ENCODE results near the gene CAST.
A peak's percentile ranks its signal among the peaks of the same experiment; 100 is the strongest.

Gene CAST

GRCh38 chr5:96673127-96673526, 11.0 kb downstream of the CAST start:
- no peak for DNase-seq (ENCODE audit: low read depth in 3 of 3)

GRCh38 chr5:96675882-96676281, 13.7 kb downstream of the CAST start:
- no peak for DNase-seq (ENCODE audit: low read depth in 3 of 3)

DNA sequence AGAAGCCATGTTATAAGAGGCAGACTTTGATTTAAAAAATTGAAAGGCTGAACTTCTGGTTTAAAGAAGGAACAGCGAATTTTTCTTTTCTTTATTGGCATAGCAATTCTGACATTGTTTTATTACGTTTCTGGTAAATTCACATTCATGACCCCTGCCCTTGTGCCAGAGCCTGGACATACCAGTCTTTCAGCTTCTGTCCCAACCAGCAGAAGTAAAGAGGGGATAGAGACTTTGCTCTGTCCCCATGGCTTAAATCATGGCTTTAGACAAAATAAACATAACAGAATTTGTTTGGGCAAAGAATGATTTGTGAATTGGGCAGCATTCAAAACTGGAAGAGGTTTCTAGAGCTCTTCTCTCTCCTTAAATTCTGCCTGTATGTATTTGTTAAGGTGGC, 15.3 kb downstream of the CAST start:
- DNase-seq (ENCODE audit: low read depth in 3 of 3) = no peak

- no peak for DNase-seq (ENCODE audit: low read depth in 3 of 3)
Observed at GRCh38 chr5:96679293-96679692, 17.1 kb downstream of the CAST start.

DNA sequence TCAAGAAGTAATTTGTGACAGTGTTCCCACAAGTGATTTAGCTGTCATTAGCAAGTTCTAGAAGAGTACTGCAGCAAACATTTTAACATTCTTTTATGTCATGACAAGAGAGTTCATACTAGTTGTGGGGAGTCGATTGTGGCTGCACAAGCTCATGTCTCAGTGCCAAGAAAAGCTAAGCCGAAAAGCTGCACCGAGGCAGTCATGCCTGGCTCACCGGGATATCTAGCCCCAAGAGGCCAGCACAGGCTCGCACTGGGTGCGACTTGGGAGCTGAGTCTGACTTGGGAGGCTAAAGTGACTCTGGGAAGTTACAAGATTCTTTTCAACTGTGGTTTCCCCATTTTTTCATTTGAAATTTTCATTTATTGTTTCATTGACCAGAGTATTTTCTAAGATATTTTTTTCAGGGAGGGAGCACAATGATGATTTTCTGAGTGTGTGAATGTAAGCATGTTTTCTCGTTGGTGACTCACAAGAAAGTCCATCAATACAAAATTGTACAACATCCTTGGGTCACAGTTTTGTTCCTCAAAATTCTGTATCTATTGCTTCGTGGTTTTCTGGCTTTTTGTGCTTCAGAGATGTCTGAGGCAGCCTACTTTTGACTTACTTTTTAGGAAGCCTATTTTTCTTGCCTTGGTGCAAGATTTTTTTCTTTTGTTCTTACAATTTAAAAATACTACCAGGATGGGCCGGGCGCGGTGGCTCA, 18.7 kb downstream of the CAST start:
- no peak for DNase-seq (ENCODE audit: low read depth in 3 of 3)

DNA sequence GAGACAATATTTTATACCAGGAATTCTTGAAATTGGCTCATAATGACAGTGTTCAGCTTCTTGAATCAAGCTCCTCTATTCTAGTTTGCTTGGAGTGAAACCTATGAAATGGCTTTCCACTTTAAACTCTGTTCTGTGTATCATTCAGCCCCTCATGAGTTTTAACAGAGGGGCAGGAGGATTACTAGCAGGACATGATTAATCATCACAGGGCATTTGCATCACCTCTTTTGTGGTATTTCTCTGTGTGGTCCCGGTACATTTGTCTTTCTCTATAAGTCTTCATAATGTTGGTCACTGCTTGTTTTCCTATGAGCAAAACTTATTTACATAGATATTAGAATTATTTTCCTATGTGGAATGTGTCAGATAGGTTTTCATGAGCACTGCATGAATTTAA, 21.2 kb downstream of the CAST start:
- no peak for DNase-seq (ENCODE audit: low read depth in 3 of 3)

- no peak for DNase-seq (ENCODE audit: low read depth in 3 of 3)
Observed at GRCh38 chr5:96683810-96684209, 21.6 kb downstream of the CAST start.

DNA sequence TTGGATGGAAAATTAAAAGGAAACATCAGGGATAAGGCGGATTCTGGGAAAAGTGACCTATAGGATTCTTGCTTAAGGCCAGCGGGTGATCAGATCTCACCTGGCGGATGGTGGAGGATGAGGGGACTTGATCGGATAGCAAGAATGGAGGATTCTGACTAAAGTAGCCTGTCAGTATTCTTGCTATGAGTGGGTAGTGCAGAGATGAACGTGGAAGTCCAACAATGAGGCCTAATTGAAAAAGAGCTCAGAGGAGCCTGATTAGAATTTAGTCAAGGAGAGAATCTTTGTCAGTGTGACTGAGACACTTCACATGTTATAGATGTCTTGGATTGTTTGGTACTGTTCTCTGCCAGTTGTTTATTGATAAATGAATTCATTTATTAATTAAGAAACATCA, 24.9 kb downstream of the CAST start:
- no peak for DNase-seq (ENCODE audit: low read depth in 3 of 3)

- DNase-seq (ENCODE audit: low read depth in 3 of 3) = no peak
Observed at GRCh38 chr5:96687812-96688453, 25.8 kb downstream of the CAST start.

- DNase-seq (ENCODE audit: low read depth in 3 of 3) = no peak
Observed at GRCh38 chr5:96690861-96691260, 28.7 kb downstream of the CAST start.

DNA sequence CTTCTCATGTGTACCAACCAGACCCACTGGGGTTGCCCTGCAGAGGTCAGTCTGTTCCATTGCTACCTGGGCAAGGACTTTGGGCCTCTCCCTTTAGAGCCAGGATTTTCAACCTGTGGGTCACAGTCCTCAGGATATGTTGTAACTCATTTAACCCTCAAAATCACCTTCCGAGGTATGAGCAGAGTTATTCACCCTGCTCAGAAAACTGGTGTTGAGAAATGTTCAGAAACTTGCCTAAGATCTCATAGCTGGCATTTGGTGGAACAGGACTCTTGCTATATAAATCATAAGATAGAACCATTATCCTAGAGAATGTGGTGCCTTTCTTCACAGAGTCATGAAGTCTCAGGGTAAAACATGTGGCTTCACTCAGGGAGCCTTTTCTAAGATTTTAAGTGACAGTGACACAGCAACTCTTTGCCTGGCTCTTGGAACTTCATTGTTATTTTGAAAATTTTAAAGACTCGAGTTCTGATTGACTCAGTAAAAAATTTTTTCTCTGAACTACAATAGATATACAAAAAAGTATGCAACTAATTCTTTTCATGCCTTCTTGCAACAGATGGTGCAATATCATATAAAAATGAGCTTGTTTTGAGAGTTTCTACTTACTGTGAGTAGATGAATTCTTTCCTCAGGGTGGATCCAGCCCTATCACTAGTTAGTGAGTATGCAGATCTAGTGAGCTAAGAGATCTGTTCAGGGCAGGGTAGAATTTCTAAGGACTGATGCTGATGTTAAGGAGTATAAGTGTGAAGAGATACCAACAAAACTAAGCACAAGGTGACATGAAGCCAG, 29.5 kb downstream of the CAST start:
- no peak for DNase-seq (ENCODE audit: low read depth in 3 of 3)

GRCh38 chr5:96692441-96692840, 30.3 kb downstream of the CAST start:
- DNase-seq (ENCODE audit: low read depth in 3 of 3) = no peak

- no peak for DNase-seq (ENCODE audit: low read depth in 3 of 3)
Observed at GRCh38 chr5:96699186-96699820, 37.1 kb downstream of the CAST start.

DNA sequence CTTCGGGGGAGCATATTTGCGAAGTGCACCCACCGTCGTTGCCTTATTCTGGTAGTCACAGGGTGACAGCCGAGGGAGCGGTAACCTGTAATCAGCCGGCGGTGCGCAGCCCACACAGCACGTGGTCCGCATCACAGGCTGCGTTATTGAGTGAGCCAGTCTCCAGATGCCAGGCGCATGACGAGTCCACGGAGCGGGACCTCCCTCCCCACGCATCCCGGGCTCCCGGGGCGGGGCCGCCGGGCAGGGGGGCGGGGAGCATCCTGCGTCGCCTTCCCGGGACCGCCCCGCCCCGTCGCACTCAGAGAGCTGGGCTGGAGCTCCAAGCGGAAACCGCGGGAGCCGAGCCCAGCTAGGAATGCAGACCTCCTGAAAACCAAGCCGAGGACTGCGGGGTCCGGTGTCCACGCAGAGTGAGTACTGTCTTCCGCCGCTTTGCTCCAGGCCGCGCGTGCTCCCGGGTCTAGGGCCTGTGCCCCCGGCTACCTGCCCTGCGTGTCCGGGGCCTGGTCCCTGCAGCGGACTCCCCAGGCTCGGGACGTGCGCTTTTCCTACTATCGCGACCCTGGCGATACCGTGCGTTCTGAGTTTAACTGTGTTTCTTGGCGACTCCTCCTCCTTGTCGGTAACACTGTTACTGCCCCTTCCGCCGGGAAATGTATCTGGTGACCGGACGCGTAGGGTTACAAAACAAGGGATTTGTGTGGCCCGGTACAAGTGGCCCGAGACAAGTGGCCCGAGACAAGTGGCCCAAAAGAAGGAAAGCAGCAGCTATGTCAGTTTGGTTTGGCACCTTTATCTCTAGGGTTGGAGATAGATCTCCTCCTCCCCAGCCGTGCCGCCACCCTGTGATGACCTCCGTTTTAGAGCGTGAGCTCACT, 40.6 kb downstream of the CAST start:
- peak; percentile 67 to 82 (median 70) for DNase-seq (ENCODE audit: low read depth in 3 of 3)

DNA sequence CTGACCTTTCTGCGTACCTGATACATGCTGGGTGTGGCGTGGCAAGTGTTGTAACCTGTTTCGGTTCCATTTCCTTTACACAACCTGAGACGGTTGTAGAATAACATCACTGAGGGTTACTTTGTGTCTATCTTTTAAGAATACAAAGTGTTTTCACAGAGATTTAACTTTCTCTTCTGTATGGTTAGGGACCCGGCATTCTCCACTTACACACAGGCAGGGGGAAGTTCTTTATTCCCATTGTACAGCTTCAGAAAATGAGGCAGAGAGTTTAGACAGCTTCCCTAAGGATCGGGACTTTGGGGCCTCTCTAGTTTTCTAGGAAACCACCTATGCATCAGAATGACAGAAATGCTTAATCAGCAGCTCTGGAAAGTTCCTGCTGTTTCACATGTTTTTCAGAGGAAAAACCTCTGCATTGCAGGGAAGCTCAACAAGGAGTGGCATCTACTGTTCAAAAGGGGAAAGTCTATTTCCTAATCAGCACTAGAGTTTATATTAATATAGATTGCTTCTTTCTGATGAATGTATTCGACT, 41.3 kb downstream of the CAST start:
- peak in 1 of 3 experiments; percentile 63 for DNase-seq (ENCODE audit: low read depth in 3 of 3)

GRCh38 chr5:96703995-96704394, 41.8 kb downstream of the CAST start:
- DNase-seq (ENCODE audit: low read depth in 3 of 3) = no peak

- DNase-seq (ENCODE audit: low read depth in 3 of 3) = no peak
Observed at GRCh38 chr5:96706433-96707111, 44.4 kb downstream of the CAST start.

- no peak for DNase-seq (ENCODE audit: low read depth in 3 of 3)
Observed at GRCh38 chr5:96708600-96708999, 46.4 kb downstream of the CAST start.

GRCh38 chr5:96709152-96709821, 47.1 kb downstream of the CAST start:
- DNase-seq (ENCODE audit: low read depth in 3 of 3) = no peak
